ENCODE data around the gene CANT1. TPM values are rescaled to one million over a fixed set of nuclear protein-coding genes. Genes with fewer than 3 reads are reported as not detected.

Gene CANT1
- total and polyA plus RNA-seq, 3 donors from 2014 or later, result 60.6 to 80.5 (median 64.1) TPM

DNA sequence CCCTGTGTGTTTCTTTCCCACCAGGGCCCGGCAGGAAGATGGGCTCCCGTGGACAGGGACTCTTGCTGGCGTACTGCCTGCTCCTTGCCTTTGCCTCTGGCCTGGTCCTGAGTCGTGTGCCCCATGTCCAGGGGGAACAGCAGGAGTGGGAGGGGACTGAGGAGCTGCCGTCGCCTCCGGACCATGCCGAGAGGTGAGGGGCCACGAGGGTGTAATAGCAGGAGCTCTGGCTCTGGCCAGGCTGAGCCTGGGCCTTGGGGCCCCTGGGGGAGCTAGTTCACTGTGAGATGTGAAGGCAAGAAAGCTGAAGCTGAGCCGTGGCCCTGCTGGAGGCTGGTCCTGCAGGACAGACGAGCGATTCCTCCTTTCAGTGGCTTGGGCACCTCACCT, 34.4 kb upstream of the CANT1 start:
- no peaks in the 10 kb centered on the region for H3K9me3 ChIP-seq
- no peaks in the 10 kb centered on the region for H3K27me3 ChIP-seq
- H3K4me3 ChIP-seq, result no peak overlapping the region
- WGBS, 2 donors, result 71 to 77% methylated on average over 10 to 12 of the region's 12 CpGs
- no peak overlapping the region for H3K27ac ChIP-seq
- TF ChIP-seq, protein P1, sequence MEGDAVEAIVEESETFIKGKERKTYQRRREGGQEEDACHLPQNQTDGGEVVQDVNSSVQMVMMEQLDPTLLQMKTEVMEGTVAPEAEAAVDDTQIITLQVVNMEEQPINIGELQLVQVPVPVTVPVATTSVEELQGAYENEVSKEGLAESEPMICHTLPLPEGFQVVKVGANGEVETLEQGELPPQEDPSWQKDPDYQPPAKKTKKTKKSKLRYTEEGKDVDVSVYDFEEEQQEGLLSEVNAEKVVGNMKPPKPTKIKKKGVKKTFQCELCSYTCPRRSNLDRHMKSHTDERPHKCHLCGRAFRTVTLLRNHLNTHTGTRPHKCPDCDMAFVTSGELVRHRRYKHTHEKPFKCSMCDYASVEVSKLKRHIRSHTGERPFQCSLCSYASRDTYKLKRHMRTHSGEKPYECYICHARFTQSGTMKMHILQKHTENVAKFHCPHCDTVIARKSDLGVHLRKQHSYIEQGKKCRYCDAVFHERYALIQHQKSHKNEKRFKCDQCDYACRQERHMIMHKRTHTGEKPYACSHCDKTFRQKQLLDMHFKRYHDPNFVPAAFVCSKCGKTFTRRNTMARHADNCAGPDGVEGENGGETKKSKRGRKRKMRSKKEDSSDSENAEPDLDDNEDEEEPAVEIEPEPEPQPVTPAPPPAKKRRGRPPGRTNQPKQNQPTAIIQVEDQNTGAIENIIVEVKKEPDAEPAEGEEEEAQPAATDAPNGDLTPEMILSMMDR (IDR thresholded peaks at IDR 0.05), result no peak
- TF ChIP-seq POLR2A (IDR thresholded peaks at IDR 0.05), result no peak
- no peak for DNase-seq
- intact Hi-C loops (cut with DNase I; ENCODE audit: low total_unique reads), result no loop called here
- peaks cover 8% of the 10 kb centered on the region for H3K4me1 ChIP-seq
- H3K36me3 ChIP-seq (ENCODE audit: low read depth, missing control alignments), result no peaks in the 10 kb centered on the region

DNA sequence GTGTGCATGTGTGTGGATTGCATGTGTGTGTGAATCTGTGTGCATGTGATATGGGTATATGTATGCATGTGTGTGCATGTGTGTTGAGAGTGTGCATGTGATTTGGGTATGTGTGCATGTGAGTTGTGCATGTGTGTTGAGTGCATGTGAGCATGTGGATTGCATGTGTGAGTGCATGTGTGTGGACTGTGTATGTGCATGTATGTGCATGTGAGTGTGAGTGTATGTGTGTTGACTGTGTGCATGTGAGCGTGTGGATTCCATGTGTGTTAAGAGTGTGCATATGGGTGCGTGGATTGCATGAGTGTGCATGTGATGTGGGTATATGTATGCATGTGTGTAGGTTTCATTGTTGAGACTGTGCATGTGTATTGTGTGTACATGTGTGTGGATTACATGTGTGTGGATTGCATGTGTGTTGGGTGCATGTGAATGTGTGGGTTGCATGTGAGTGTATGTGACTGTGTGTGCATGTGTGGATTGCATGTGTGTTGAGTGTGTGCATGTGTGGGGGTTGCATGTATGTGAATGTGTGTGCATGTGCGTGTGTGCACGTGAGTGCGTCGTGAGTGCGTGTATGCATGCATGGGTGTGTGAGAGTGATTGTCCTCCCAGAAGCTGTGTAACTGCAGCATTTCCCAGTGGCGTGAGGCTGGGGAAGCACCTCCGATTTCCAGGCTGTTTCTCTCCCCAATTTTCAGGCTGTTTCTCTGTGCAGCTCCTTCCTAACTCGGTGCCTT, 33.8 kb upstream of the CANT1 start:
- WGBS, 2 donors, result 90% methylated on average over 10 of the region's 10 CpGs
- intact Hi-C loops (cut with DNase I; ENCODE audit: low total_unique reads), result no loop called here
- no peaks in the 10 kb centered on the region for H3K27me3 ChIP-seq
- no peaks in the 10 kb centered on the region for H3K9me3 ChIP-seq
- no peak for TF ChIP-seq POLR2A (IDR thresholded peaks at IDR 0.05)
- TF ChIP-seq, protein P1 (IDR thresholded peaks at IDR 0.05), result no peak
- peaks cover 8% of the 10 kb centered on the region for H3K4me1 ChIP-seq
- no peak overlapping the region for H3K27ac ChIP-seq
- no peak overlapping the region for H3K4me3 ChIP-seq
- no peaks in the 10 kb centered on the region for H3K36me3 ChIP-seq (ENCODE audit: low read depth, missing control alignments)
- DNase-seq, result no peak

DNA sequence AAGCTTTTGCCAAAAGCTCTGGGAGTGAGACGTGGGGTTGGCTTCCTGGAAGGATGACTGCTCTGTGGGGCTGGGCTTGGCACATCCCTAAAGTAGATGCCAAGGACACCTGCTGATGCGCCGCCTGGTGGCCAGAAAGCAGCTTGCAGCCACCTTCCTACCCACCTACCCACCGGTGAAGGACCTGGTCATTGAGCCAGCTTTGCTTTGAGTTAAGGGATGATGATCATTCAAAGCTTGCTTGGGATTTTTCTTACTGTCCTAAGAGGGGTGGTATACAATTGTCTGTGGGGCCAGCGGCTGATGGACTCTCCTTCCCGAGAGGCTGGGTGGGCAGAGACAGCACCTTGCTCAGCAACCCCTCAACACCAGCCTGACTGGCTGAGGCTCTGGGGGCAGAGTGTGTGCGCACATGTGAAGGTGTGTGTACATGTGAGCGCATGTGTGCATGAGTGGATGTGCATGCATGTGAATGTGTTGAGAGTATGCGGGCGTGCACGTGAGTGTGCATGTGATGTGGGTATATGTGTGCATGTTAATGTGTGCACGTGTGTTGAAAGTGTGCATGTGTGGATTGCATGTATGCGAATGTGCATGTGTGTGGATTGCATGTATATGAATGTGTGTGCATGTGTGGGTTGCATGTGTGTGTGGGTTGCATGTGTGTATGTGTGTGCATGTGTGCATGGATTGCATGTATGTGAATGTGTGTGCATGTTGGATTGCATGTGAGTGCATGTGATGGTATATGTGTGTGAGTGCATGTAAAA, 33.0 kb upstream of the CANT1 start:
- H3K9me3 ChIP-seq, result no peaks in the 10 kb centered on the region
- no peak overlapping the region for H3K4me3 ChIP-seq
- H3K4me1 ChIP-seq, result peaks cover 8% of the 10 kb centered on the region
- no peak overlapping the region for H3K27ac ChIP-seq
- no peaks in the 10 kb centered on the region for H3K36me3 ChIP-seq (ENCODE audit: low read depth, missing control alignments)
- peak; percentile 81 for DNase-seq
- no peak for TF ChIP-seq POLR2A (IDR thresholded peaks at IDR 0.05)
- TF ChIP-seq, protein P1 (IDR thresholded peaks at IDR 0.05), result peak; percentile 73 to 85 (median 73)
- intact Hi-C loops (cut with DNase I; ENCODE audit: low total_unique reads), result no loop called here
- 72 to 80% methylated on average over 11 to 13 of the region's 13 CpGs for WGBS, 2 donors
- no peaks in the 10 kb centered on the region for H3K27me3 ChIP-seq

DNA sequence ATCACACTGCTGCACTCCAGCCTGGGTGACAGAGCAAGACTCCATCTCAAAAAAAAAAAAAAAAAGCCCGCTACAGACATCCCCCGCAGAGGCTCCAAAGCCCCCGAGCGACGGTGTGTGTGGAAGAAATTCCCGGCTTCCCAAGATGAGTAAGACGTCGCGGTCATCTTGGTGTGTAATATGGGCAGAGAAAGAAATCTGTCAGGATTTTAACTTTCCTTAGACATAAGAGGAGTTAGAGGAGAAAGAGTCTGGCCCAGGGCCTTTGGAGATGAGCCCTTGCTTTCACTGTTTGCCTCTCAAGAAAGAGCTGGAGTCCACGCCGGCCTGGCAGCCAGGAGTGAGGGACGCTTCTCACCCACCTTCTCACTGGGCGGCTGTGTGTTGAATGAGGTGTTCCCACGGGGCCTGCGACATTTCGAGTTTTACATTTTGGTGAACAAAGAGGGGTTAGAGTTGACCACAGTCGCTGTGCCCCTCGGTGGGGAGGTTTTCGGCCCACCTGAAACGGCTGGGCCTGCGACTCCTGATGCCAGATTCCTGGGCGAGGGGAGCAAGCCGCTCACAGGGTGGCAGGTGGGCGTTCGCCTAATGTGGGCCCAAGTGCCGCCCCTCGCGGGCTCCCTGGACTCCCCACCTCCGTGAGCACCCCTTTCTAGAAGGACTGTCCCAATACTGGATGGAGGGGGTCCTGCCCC, 32.3 kb upstream of the CANT1 start:
- WGBS, 2 donors, result 89 to 93% methylated on average over 18 to 29 of the region's 29 CpGs
- H3K9me3 ChIP-seq, result no peaks in the 10 kb centered on the region
- no peak for DNase-seq
- no peak overlapping the region for H3K27ac ChIP-seq
- no peaks in the 10 kb centered on the region for H3K27me3 ChIP-seq
- intact Hi-C loops (cut with DNase I; ENCODE audit: low total_unique reads), result no loop called here
- H3K4me3 ChIP-seq, result no peak overlapping the region
- TF ChIP-seq POLR2A (IDR thresholded peaks at IDR 0.05), result no peak
- TF ChIP-seq, protein P1 (IDR thresholded peaks at IDR 0.05), result no peak
- H3K36me3 ChIP-seq (ENCODE audit: low read depth, missing control alignments), result no peaks in the 10 kb centered on the region
- peaks cover 8% of the 10 kb centered on the region for H3K4me1 ChIP-seq
